Neural cell (in vitro differentiated cells): ENCODE measurements around the gene OTP.
A peak's percentile ranks its signal among the peaks of the same experiment; 100 is the strongest.

Source experiments
- CTCF ChIP-seq: fragments of 450-650 bp; IDR thresholded peaks from 2 replicates; pipeline ENCODE4 v1.5.1; 2014; ENCODE audit warnings: antibody characterized with exemption, mild to moderate bottlenecking, moderate library complexity; ENCODE audit not compliant: poor library complexity, severe bottlenecking
- EP300 ChIP-seq: fragments of 450-650 bp; conservative IDR thresholded peaks from 2 replicates; pipeline ENCODE4 v1.6.1; 2014; ENCODE audit warnings: antibody characterized with exemption, mild to moderate bottlenecking, moderate library complexity; ENCODE audit not compliant: poor library complexity, severe bottlenecking
- EZH2 ChIP-seq: fragments of 200-600, 300-800 bp; shearing (Covaris generic), sonication (generic); IDR thresholded peaks from 2 replicates; pipeline ENCODE4 v1.6.1; 2014; ENCODE audit warnings: antibody characterized with exemption, low read length, borderline replicate concordance, mild to moderate bottlenecking; ENCODE audit not compliant: insufficient read depth, poor library complexity, severe bottlenecking
- MXI1 ChIP-seq: fragments of 450-650 bp; conservative IDR thresholded peaks from 2 replicates; pipeline ENCODE4 v1.6.1; 2014; ENCODE audit warnings: antibody characterized with exemption, mild to moderate bottlenecking; ENCODE audit not compliant: poor library complexity, severe bottlenecking
- POLR2AphosphoS5 ChIP-seq: IDR thresholded peaks from 2 replicates; pipeline ENCODE4 v1.6.1; 2012
- RAD21 ChIP-seq: fragments of 450-650 bp; conservative IDR thresholded peaks from 2 replicates; pipeline ENCODE4 v1.6.1; 2014; ENCODE audit warnings: antibody characterized with exemption, mild to moderate bottlenecking, moderate library complexity
- REST ChIP-seq: IDR thresholded peaks from 2 replicates; pipeline ENCODE4 v1.6.1; 2012; ENCODE audit warnings: borderline replicate concordance
- SMC3 ChIP-seq: fragments of 450-650 bp; conservative IDR thresholded peaks from 2 replicates; pipeline ENCODE4 v1.6.1; 2014; ENCODE audit warnings: antibody characterized with exemption, mild to moderate bottlenecking, moderate library complexity; ENCODE audit not compliant: poor library complexity

GRCh38 chr5:77637998-77638762 lies at the start of gene OTP:
- TF ChIP-seq EZH2 = peak; percentile 4
- TF ChIP-seq CTCF = no peak
- no peak for TF ChIP-seq RAD21
- TF ChIP-seq POLR2AphosphoS5 = no peak
- TF ChIP-seq EP300 = no peak
- TF ChIP-seq MXI1 = no peak
- no peak for TF ChIP-seq REST
- no peak for TF ChIP-seq SMC3
